HuH-7.5 (cell line): Measurements from ENCODE around the gene RPL10A.

Source experiments
- DNase-seq: peaks from one replicate; pipeline ENCODE4 v3.0.0; 2011; ENCODE audit warnings: low spot score

RPL10A gene

GRCh38 chr6:35449287-35449881 lies 18.8 kb upstream of the RPL10A start:
- DNase-seq, result peak; percentile 70

- DNase-seq, result no peak
Measured at GRCh38 chr6:35451354-35452182, 16.6 kb upstream of the RPL10A start.

- DNase-seq, result peak; percentile 71
Measured at GRCh38 chr6:35452183-35453090, 15.8 kb upstream of the RPL10A start, which contains the start of gene FANCE. TSS of gene FANCE (plus strand) at chr6:35452338. CDS start at chr6:35452546, 208 bp downstream.

- no peak for DNase-seq
Measured at GRCh38 chr6:35453236-35453635, 15.0 kb upstream of the RPL10A start.

GRCh38 chr6:35454391-35455110 lies 13.7 kb upstream of the RPL10A start:
- DNase-seq, result no peak

GRCh38 chr6:35457907-35458306 lies 10.3 kb upstream of the RPL10A start:
- DNase-seq, result no peak

- no peak for DNase-seq
Measured at GRCh38 chr6:35461270-35461669, 6.9 kb upstream of the RPL10A start.

GRCh38 chr6:35463292-35463691 lies 4.9 kb upstream of the RPL10A start:
- no peak for DNase-seq

GRCh38 chr6:35465646-35466045 lies 2.6 kb upstream of the RPL10A start:
- no peak for DNase-seq

GRCh38 chr6:35468980-35469750 lies 964 bp downstream of the RPL10A start:
- DNase-seq, result no peak

- DNase-seq, result no peak
Measured at GRCh38 chr6:35469751-35470662, 1.8 kb downstream of the RPL10A start.

- no peak for DNase-seq
Measured at GRCh38 chr6:35470663-35471120, 2.5 kb downstream of the RPL10A start.

- no peak for DNase-seq
Measured at GRCh38 chr6:35471836-35472345, 3.7 kb downstream of the RPL10A start.

- no peak for DNase-seq
Measured at GRCh38 chr6:35473075-35473849, 5.1 kb downstream of the RPL10A start.

- DNase-seq, result no peak
Measured at GRCh38 chr6:35473850-35474130, 5.6 kb downstream of the RPL10A start.

- no peak for DNase-seq
Measured at GRCh38 chr6:35474131-35474941, 6.1 kb downstream of the RPL10A start.

GRCh38 chr6:35474942-35475570 lies 6.9 kb downstream of the RPL10A start:
- DNase-seq, result no peak

GRCh38 chr6:35475573-35475972 lies 7.4 kb downstream of the RPL10A start:
- DNase-seq, result no peak
